ENCODE measurements around the gene LRRC56.

LRRC56 gene

GRCh38 chr11:541433-541885 lies 4.1 kb downstream of the LRRC56 start:
- DNase-seq: no peak

- no peak for DNase-seq
These were observed 7.5 kb downstream of the LRRC56 start for GRCh38 chr11:544817-545166.

DNA sequence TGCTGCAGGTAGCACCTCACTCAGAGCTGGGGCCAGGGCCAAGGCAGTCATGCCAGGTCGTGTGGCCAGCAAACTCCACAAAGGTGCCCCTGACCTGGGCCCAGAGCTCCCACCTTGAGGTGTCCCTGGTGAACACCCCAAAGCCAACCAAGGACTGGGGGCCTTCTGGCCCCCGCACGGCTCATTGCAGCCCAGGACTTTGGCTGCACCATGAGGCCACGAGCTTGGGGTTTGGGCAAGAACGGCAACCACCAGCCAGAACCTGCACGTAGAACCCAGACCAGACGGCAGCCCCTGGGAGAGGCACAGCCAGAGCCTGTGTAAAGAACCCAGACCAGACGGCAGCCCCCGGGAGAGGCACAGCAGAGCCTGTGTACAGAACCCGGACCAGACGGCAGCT lies 7.8 kb downstream of the LRRC56 start:
- DNase-seq: no peak

GRCh38 chr11:548700-549603 lies 11.6 kb downstream of the LRRC56 start:
- no peak for DNase-seq

- no peak for DNase-seq
These were observed 12.9 kb downstream of the LRRC56 start for GRCh38 chr11:550021-550745.

- DNase-seq: no peak
These were observed 13.4 kb downstream of the LRRC56 start for GRCh38 chr11:550746-551085.

- no peak for DNase-seq
These were observed 13.8 kb downstream of the LRRC56 start for GRCh38 chr11:551131-551530.

GRCh38 chr11:551596-551995 lies 14.3 kb downstream of the LRRC56 start:
- no peak for DNase-seq

GRCh38 chr11:553083-553987 lies 16.0 kb downstream of the LRRC56 start:
- DNase-seq: no peak

GRCh38 chr11:553988-554340 lies 16.6 kb downstream of the LRRC56 start:
- no peak for DNase-seq

GRCh38 chr11:554428-555226 lies 17.3 kb downstream of the LRRC56 start:
- no peak for DNase-seq

GRCh38 chr11:555227-555779 lies 18.0 kb downstream of the LRRC56 start:
- DNase-seq: no peak

- DNase-seq: no peak
These were observed 18.7 kb downstream of the LRRC56 start for GRCh38 chr11:555780-556661.

DNA sequence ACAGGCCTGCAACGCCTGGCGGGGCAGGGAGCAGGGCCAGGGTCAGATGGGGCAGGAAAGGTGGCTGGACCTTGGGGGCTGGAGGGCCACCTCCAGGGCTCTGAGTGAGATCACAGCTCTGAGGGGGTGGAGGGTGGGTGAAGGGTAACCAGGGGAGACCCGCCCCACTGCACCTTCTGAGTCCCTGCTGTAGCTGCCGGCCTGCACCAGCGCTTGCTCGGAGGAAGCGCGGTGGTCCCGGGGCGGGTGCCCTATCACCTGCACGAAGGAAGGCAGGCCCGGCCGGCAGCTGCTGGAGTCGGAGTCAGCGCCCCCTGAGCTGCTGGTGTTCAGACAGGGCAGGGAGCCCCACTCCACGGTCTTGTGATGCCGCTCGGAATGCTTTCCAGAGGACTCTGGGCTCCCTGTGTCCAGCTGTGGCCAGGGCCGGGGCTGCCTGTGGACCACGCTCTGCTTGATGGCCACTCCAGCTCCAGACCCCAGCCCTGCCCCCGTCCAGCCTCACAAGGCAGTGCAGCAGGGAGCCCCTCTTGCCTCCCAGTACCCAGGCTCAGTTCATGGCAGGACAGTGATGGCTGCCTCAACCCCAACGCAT lies 19.4 kb downstream of the LRRC56 start:
- no peak for DNase-seq

DNA sequence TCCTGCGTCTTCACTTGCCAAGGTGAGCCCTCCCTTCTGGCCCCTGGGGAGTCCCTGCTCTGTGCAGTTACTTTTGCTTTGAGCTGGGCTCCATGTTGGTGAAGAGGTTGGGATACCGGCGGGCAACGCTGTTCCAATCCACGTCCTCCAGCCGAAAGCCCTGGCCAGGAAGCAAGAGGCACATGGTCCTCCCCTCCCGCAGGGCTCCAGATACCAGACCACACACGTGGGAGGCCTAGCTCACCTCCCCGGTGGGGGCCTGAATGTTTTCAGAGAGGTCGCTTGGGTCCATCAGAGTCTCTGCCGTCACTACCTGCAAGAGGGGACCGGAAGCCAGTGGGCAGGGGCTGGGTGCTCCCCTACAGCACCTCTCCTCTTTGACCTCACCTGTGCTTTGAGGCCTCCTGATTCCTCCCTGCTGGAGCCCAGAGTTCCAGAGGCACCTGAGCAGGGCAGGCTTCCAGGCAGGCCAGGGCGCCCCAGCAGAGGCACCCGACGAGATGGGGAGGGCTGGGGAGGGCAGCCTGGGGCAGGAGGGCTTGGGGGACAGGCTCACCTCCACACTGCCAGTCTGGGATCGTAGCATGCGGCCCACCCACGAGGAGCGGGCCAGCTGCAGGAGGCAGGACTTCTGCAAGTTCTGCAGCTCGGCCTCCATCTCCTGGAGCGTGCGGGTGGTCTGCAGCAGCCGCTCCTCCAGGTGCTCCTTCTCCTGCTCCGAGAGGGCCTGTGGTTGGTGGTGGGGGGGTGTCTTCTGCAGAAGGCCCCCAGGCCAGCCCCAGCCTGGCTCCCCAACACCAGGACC lies 20.2 kb downstream of the LRRC56 start:
- no peak for DNase-seq

DNA sequence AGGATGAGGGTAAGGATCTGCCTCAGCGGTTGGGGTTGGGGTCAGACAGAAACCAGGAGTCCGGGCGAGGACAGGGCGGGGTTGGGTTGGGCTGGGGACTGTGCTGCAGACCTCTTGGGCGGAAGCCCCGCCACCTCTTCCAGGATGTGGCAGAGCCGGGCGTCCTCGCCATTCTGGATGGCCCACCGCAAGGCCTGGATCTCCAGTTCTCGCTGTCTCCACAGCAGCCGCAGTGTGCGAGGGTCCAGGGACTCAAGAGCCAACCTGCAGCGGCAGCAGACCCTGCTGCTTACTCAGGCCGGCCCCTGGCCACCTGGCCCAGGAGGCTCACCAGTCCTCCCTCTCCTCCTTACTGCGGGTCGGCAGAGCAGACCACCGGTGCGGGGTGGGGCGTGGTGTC lies 21.2 kb downstream of the LRRC56 start:
- no peak for DNase-seq

- DNase-seq: no peak
These were observed 21.8 kb downstream of the LRRC56 start for GRCh38 chr11:559020-559620.

GRCh38 chr11:559712-560304 lies 22.5 kb downstream of the LRRC56 start:
- DNase-seq: no peak

All from midbrain (tissue), 1 donor.